Neural cell (in vitro differentiated cells): ENCODE measurements around the gene MYBBP1A.

Source experiments
- CTCF ChIP-seq: fragments of 450-650 bp; IDR thresholded peaks from 2 replicates; pipeline ENCODE4 v1.5.1; 2014; ENCODE audit warnings: antibody characterized with exemption, mild to moderate bottlenecking, moderate library complexity; ENCODE audit not compliant: poor library complexity, severe bottlenecking
- EZH2 ChIP-seq: fragments of 200-600, 300-800 bp; shearing (Covaris generic), sonication (generic); IDR thresholded peaks from 2 replicates; pipeline ENCODE4 v1.6.1; 2014; ENCODE audit warnings: antibody characterized with exemption, low read length, borderline replicate concordance, mild to moderate bottlenecking; ENCODE audit not compliant: insufficient read depth, poor library complexity, severe bottlenecking

- TF ChIP-seq EZH2 (no peak), CTCF (no peak)
Observed at GRCh38 chr17:4531988-4532736, 23.0 kb downstream of the MYBBP1A start.
